Tibial nerve (tissue), 4 donors: ENCODE data around the gene NEU4. TPM values are rescaled to one million over a fixed set of nuclear protein-coding genes. Genes with fewer than 3 reads are reported as not detected.

Experiments used
- DNase-seq, 2 donors: peaks; one replicate each; pipeline ENCODE4 v3.0.0-alpha.2; 2019; ENCODE audit warnings: low spot score in 2 of 2
- H3K27ac ChIP-seq, 4 donors: fragments of 200-600 bp; sonication (generic) in 3 of 4; one replicate each; pipeline ENCODE4 v1.5.1; 2017 to 2019; ENCODE audit warnings: mild to moderate bottlenecking in 1 of 4
- H3K27me3 ChIP-seq, 2 donors: fragments of 200-600 bp; sonication (generic) in 1 of 2; one replicate each; pipeline versions ENCODE4 v1.5.1 to v1.6.0; 2017 to 2019
- H3K36me3 ChIP-seq, 3 donors: fragments of 200-600 bp; sonication (generic); one replicate each; pipeline ENCODE4 v1.5.1; 2018 to 2019
- H3K4me1 ChIP-seq, 4 donors: fragments of 200-600 bp; sonication (generic) in 3 of 4; one replicate each; pipeline ENCODE4 v1.5.1; 2017 to 2019
- H3K4me3 ChIP-seq, 4 donors: fragments of 200-600 bp; sonication (generic) in 3 of 4; one replicate each; pipeline ENCODE4 v1.5.1; 2017 to 2019; ENCODE audit warnings: mild to moderate bottlenecking in 1 of 4, moderate library complexity in 1 of 4
- H3K9me3 ChIP-seq, 4 donors: fragments of 200-600 bp; sonication (generic) in 3 of 4; one replicate each; pipeline ENCODE4 v1.5.1; 2017 to 2019
- EP300 ChIP-seq, 2 donors: sonication (generic); formaldehyde crosslinking; IDR thresholded peaks; one replicate each; pipeline ENCODE4 v1.6.1; 2017; ENCODE audit warnings: antibody characterized with exemption in 2 of 2, mild to moderate bottlenecking in 1 of 2
- POLR2A ChIP-seq, 2 donors: fragments of 450-650 bp; IDR thresholded peaks; one replicate each; pipeline ENCODE4 v1.6.1; 2017; ENCODE audit warnings: antibody characterized with exemption in 2 of 2, mild to moderate bottlenecking in 2 of 2, moderate library complexity in 2 of 2
- WGBS, 2 donors: methylation state at CpG; one replicate each; pipeline ENCODE4 v1.1.5; 2018; 5-methylcytosine and 5-hydroxymethylcytosine counted together
- total RNA-seq, 4 donors: library from RNA; depleted of rRNA; stranded (reverse); fragments of >200 nt; gene quantifications; one replicate each; pipeline ENCODE4 v1.1.0, GENCODE V29; 2016
- TF ChIP-seq, protein P1 (sequence below), 5 experiments: fragments of 200-600 bp in 3 of 5; fragments of 450-650 bp in 2 of 5; sonication (generic) in 3 of 5; IDR thresholded peaks; one replicate each; pipeline ENCODE4 v1.5.1; 2016 to 2019; ENCODE audit warnings: antibody characterized with exemption in 5 of 5, mild to moderate bottlenecking in 3 of 5, moderate library complexity in 2 of 5

NEU4 gene
- total RNA-seq, 4 donors from 2014 or later, result 1.1 to 1.6 TPM; not detected in 2

DNA sequence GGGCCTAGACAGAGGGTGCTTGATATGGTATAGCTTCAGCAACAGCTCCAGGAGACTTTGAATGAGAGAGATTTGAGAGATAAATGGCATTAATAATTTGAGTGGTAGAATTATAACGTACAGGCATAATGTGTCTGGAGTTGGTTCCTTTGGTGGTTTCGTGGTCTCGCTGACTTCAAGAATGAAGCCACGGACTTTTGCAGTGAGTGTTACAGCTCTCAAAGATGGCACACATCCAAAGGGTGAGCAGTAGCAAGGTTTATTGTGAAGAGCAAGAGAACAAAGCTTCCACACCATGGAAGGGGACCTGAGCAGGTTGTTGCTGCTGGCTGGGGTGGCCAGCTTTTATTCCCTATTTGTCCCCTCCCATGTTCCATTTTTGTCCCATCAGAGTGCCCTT is 26.6 kb downstream of the NEU4 start:
- 71 to 76% methylated on average over 4 of the region's 4 CpGs for WGBS, 2 donors
- no peak for DNase-seq

GRCh38 chr2:241836292-241836691 is 27.3 kb downstream of the NEU4 start:
- 45 to 52% methylated on average over 6 of the region's 6 CpGs for WGBS, 2 donors
- H3K4me3 ChIP-seq, result no peak overlapping the region
- peaks cover 0 to under 1% (median 0%) of the 10 kb centered on the region in 4 donors for H3K9me3 ChIP-seq
- DNase-seq, result no peak
- TF ChIP-seq EP300 (IDR thresholded peaks at IDR 0.05) (no peak), POLR2A (IDR thresholded peaks at IDR 0.05) (no peak)
- TF ChIP-seq, protein P1, sequence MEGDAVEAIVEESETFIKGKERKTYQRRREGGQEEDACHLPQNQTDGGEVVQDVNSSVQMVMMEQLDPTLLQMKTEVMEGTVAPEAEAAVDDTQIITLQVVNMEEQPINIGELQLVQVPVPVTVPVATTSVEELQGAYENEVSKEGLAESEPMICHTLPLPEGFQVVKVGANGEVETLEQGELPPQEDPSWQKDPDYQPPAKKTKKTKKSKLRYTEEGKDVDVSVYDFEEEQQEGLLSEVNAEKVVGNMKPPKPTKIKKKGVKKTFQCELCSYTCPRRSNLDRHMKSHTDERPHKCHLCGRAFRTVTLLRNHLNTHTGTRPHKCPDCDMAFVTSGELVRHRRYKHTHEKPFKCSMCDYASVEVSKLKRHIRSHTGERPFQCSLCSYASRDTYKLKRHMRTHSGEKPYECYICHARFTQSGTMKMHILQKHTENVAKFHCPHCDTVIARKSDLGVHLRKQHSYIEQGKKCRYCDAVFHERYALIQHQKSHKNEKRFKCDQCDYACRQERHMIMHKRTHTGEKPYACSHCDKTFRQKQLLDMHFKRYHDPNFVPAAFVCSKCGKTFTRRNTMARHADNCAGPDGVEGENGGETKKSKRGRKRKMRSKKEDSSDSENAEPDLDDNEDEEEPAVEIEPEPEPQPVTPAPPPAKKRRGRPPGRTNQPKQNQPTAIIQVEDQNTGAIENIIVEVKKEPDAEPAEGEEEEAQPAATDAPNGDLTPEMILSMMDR (IDR thresholded peaks at IDR 0.05), result peak in 1 of 5 experiments; percentile 9
- peaks cover 0 to 10% of the 10 kb centered on the region in 2 donors for H3K27me3 ChIP-seq
- H3K27ac ChIP-seq, result no peak overlapping the region
- H3K4me1 ChIP-seq, result peaks cover 0 to 6% (median 0%) of the 10 kb centered on the region in 4 donors
- H3K36me3 ChIP-seq, result no peaks in the 10 kb centered on the region

More for the DNA sequence above, 26.6 kb downstream of the NEU4 start:
- peaks cover 0 to 10% of the 10 kb centered on the region in 2 donors for H3K27me3 ChIP-seq
- TF ChIP-seq EP300 (IDR thresholded peaks at IDR 0.05), result no peak
- no peak for TF ChIP-seq POLR2A (IDR thresholded peaks at IDR 0.05)
- H3K4me1 ChIP-seq, result peaks cover 0 to 6% (median 0%) of the 10 kb centered on the region in 4 donors
- peaks cover 0 to 2% (median 0%) of the 10 kb centered on the region in 4 donors for H3K9me3 ChIP-seq
- H3K4me3 ChIP-seq, result no peak overlapping the region
- H3K27ac ChIP-seq, result no peak overlapping the region
- H3K36me3 ChIP-seq, result no peaks in the 10 kb centered on the region

DNA sequence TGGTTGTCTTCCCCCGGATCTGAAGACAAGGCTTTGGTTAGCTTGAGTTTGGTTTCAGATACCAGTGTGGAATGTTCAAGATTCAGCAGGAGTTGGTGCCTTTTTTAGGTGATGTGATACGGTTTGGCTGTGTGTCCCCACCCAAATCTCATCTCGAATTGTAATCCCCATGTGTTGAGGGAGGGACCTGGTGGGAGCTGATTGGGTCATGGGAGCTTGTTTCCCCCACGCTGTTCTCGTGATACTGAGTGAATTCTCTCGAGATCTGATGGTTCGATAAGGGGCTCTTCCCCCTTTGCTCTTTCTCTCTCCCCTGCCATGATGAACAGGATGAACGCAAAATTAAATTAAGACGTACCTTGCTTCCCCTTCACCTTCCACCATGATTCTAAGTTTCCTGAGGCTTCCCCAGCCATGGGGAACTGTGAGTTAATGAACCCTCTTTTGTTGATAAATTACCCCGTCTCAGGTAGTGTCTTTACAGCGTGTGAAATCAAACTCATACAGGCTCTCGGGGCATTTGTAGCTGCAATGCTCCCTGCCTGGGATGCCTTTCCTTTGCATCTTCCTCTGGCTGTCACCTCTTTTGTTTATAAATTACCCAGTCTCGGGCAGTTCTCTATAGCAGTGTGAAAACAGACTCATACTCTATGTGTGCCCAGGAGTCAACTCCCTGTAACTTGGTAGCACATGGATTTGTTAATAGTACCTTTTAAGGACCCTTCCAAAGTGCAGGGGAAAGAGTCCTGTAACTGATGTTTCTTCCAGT is 28.4 kb downstream of the NEU4 start:
- no peaks in the 10 kb centered on the region for H3K36me3 ChIP-seq
- peaks cover 0 to 6% (median 0%) of the 10 kb centered on the region in 4 donors for H3K4me1 ChIP-seq
- TF ChIP-seq EP300 (IDR thresholded peaks at IDR 0.05), result no peak
- no peak for TF ChIP-seq POLR2A (IDR thresholded peaks at IDR 0.05)
- TF ChIP-seq, protein P1 (IDR thresholded peaks at IDR 0.05), result no peak
- H3K9me3 ChIP-seq, result no peaks in the 10 kb centered on the region
- no peak overlapping the region for H3K4me3 ChIP-seq
- peak in 1 of 2 donors; percentile 1 for DNase-seq
- WGBS, 2 donors, result 56 to 59% methylated on average over 13 of the region's 13 CpGs
- H3K27me3 ChIP-seq, result peaks cover 0 to 7% of the 10 kb centered on the region in 2 donors
- H3K27ac ChIP-seq, result no peak overlapping the region

DNA sequence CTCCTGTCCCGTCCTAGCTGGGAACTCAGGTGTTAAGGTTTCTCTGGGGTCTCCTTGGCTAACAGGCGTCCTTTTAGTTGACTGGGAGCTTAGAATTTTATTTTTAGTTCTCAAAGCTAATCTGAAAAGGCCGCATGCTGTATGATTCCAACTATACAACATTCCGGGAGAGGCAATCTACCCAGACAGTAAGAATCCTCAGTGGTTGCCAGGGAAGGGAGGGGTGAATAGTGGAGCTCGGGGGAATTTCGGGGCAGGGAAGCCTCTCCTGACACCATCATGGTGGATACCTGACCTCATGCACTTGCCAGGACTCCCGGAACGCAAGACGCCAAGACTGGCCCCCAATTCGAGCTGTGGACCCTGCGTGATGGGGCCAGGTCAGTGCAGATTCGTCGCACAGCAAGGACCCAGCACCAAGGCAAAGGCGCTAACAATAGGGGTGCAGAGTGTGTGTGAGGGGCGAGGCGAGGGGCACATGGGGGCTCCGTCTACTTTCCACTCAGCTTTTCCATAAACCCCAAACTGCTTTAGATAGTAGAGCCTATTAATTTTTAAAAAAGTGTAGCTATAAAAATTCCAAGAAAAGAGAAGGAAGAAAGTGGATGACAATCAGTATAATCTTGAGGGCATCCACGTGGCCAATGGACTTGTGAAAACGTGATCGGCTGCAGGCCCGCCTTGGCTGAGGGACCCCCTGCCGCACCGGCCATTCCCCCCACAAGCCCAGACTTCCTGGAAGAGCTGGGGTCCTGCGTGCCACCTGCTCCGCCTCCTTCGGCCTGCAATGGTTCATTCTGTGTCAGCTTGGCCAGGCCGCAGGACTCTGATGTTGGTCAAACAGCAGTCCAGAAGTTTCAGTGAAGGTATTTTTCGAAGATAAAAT is 32.4 kb downstream of the NEU4 start:
- WGBS, 2 donors, result 80 to 85% methylated on average over 28 of the region's 28 CpGs
- Histone ChIP-seq H3K9me3 (no peaks in the 10 kb centered on the region), H3K27ac (peak overlapping the region in 1 of 4 donors; percentile 79), H3K27me3 (peaks cover 0 to 6% of the 10 kb centered on the region in 2 donors), H3K4me3 (no peak overlapping the region), H3K36me3 (no peaks in the 10 kb centered on the region), H3K4me1 (peaks cover 0 to 32% (median 16%) of the 10 kb centered on the region in 4 donors)
- no peak for TF ChIP-seq POLR2A (IDR thresholded peaks at IDR 0.05)
- no peak for TF ChIP-seq EP300 (IDR thresholded peaks at IDR 0.05)
- TF ChIP-seq, protein P1 (IDR thresholded peaks at IDR 0.05), result no peak
- no peak for DNase-seq

DNA sequence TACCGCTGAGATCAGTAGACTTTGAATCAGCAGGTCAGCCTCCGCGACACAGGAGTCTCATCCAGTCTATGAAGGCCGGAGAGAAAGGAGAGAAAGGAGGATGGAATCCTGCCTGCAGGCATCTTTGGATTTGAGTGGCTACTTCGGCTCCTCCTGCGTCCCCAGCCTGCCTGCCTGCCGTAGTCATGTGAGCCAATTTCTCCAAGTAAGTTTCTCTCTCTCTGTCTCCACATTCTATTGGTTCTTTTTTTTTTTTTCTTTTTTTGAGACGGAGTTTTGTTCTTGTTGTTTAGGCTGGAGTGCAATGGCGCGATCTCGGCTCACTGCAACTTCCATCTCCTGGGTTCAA is 33.0 kb downstream of the NEU4 start:
- Histone ChIP-seq H3K4me1 (peaks cover 0 to 33% (median 16%) of the 10 kb centered on the region in 4 donors), H3K9me3 (no peaks in the 10 kb centered on the region), H3K4me3 (no peak overlapping the region), H3K27me3 (peaks cover 0 to 6% of the 10 kb centered on the region in 2 donors), H3K27ac (peak overlapping the region in 2 of 4 donors; percentile 79 to 85), H3K36me3 (no peaks in the 10 kb centered on the region)
- TF ChIP-seq, protein P1 (IDR thresholded peaks at IDR 0.05), result no peak
- no peak for TF ChIP-seq EP300 (IDR thresholded peaks at IDR 0.05)
- no peak for TF ChIP-seq POLR2A (IDR thresholded peaks at IDR 0.05)
- DNase-seq, result no peak
- 77 to 78% methylated on average over 11 of the region's 11 CpGs for WGBS, 2 donors
